ENCODE data around the gene CBFA2T3. TPM values are rescaled to one million over a fixed set of nuclear protein-coding genes. Genes with fewer than 3 reads are reported as not detected.

The CBFA2T3 gene
- polyA plus RNA-seq, 3 donors from 2014 or later: 0.49 to 0.76 TPM; not detected in 1

GRCh38 chr16:88963583-88963982, 13.4 kb downstream of the CBFA2T3 start:
- Mint-ChIP-seq H3K4me1 (peaks cover 3 to 5% of the 10 kb centered on the region in 2 donors), H3K36me3 (no peaks in the 10 kb centered on the region), H3K27me3 (ENCODE audit: low read depth in 3 of 3) (peaks cover 1 to 7% (median 6%) of the 10 kb centered on the region in 3 donors), H3K27ac (no peak overlapping the region), H3K9me3 (peaks cover 0 to 2% (median 0%) of the 10 kb centered on the region in 6 donors), H3K4me3 (no peak overlapping the region)
- no peak for DNase-seq

- Mint-ChIP-seq H3K9me3 (peaks cover 0 to 2% (median 0%) of the 10 kb centered on the region in 6 donors), H3K4me1 (peaks cover 7 to 9% of the 10 kb centered on the region in 2 donors), H3K36me3 (peaks cover 0 to under 1% (median 0%) of the 10 kb centered on the region in 3 donors), H3K4me3 (no peak overlapping the region), H3K27ac (no peak overlapping the region), H3K27me3 (ENCODE audit: low read depth in 3 of 3) (peaks cover 5 to 12% (median 6%) of the 10 kb centered on the region in 3 donors)
- no peak for DNase-seq
Observed at GRCh38 chr16:88962478-88963152, 14.4 kb downstream of the CBFA2T3 start.

DNA sequence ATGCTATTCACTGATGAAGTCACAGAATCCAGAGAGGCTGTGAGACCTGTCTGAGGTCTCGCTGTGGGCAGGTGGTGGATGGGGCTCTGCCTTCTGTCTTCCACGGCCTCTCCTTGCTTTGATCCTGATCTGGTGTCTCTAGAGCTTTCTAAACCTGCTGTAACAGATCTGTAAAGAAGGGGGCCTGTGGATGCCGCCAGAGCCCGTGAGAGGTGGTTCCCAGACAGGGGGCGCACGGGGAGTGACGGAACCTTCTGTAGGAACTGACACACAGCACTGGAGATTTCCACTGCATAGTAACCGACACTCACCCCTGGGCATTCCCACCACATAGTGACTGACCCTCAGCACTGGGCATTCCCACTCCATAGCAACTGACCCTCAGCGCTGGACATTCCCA, 16.0 kb downstream of the CBFA2T3 start:
- H3K9me3 Mint-ChIP-seq: peaks cover 0 to 2% (median 0%) of the 10 kb centered on the region in 6 donors
- H3K4me3 Mint-ChIP-seq: no peak overlapping the region
- H3K27ac Mint-ChIP-seq: no peak overlapping the region
- H3K36me3 Mint-ChIP-seq: peaks cover 0 to 3% (median 0%) of the 10 kb centered on the region in 3 donors
- peaks cover 5 to 14% (median 10%) of the 10 kb centered on the region in 3 donors for H3K27me3 Mint-ChIP-seq (ENCODE audit: low read depth in 3 of 3)
- no peak for DNase-seq
- H3K4me1 Mint-ChIP-seq: peaks cover 12 to 13% of the 10 kb centered on the region in 2 donors

- Mint-ChIP-seq H3K27ac (no peak overlapping the region), H3K4me3 (no peak overlapping the region), H3K36me3 (peaks cover 0 to 3% (median 0%) of the 10 kb centered on the region in 3 donors), H3K4me1 (peaks cover 12 to 13% of the 10 kb centered on the region in 2 donors), H3K9me3 (peaks cover 0 to 2% (median 0%) of the 10 kb centered on the region in 6 donors), H3K27me3 (ENCODE audit: low read depth in 3 of 3) (peaks cover 5 to 14% (median 9%) of the 10 kb centered on the region in 3 donors)
- no peak for DNase-seq
Observed at GRCh38 chr16:88960516-88960915, 16.5 kb downstream of the CBFA2T3 start.

DNA sequence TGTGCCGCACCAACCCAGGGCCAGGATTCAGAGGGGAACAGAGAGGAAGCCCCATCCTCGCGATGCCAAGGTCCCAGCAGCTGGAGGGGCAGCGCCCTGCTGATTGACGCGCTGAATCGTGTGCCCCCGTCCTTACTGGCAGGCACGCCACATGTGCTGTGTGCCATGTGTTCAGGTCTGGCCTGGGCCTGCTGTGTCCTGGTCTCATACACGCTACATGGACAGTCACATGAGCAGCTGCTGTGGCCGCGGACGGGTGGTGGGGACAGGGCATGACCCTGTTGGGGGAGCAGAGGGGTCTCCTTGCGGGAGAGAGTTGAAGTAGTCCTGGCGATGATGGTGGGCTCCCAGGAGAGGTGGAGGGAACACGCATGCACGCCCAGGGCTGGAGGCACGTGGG, 18.0 kb downstream of the CBFA2T3 start:
- Mint-ChIP-seq H3K9me3 (peaks cover 0 to 2% (median 0%) of the 10 kb centered on the region in 6 donors), H3K36me3 (peaks cover 0 to 3% (median 0%) of the 10 kb centered on the region in 3 donors), H3K27me3 (ENCODE audit: low read depth in 3 of 3) (peaks cover 6 to 14% (median 8%) of the 10 kb centered on the region in 3 donors), H3K4me3 (no peak overlapping the region), H3K27ac (no peak overlapping the region), H3K4me1 (peaks cover 12 to 13% of the 10 kb centered on the region in 2 donors)
- DNase-seq: no peak

GRCh38 chr16:88957887-88958577, 19.0 kb downstream of the CBFA2T3 start:
- H3K9me3 Mint-ChIP-seq: peaks cover 0 to 2% (median 0%) of the 10 kb centered on the region in 6 donors
- H3K36me3 Mint-ChIP-seq: peaks cover 0 to 3% (median 0%) of the 10 kb centered on the region in 3 donors
- peaks cover 7 to 14% (median 8%) of the 10 kb centered on the region in 3 donors for H3K27me3 Mint-ChIP-seq (ENCODE audit: low read depth in 3 of 3)
- peak in 1 of 3 donors; percentile 22 for DNase-seq
- H3K27ac Mint-ChIP-seq: peak overlapping the region in 2 of 6 donors; percentile 2 to 26
- peaks cover 12 to 13% of the 10 kb centered on the region in 2 donors for H3K4me1 Mint-ChIP-seq
- peak overlapping the region in 4 of 5 donors; percentile 20 to 66 (median 44) for H3K4me3 Mint-ChIP-seq

DNA sequence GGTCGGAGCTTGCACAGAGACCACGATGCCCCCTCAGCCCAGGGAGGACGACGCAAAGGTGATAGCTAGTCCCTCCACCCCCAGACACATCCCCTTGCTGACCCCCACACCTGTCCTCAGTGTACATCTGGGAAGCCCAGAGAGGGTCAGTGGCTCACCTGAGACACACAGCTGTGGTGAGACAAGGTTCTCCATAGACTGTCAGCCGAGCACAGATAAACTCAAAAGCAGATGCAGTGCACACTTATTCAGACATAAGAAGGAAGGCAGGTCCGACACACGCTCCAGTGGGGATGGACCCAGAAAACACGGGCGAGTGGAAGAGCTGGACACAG, 19.6 kb downstream of the CBFA2T3 start:
- H3K4me1 Mint-ChIP-seq: peaks cover 12 to 13% of the 10 kb centered on the region in 2 donors
- peak overlapping the region in 2 of 5 donors; percentile 61 to 66 for H3K4me3 Mint-ChIP-seq
- H3K9me3 Mint-ChIP-seq: peaks cover 0 to 2% (median 0%) of the 10 kb centered on the region in 6 donors
- H3K36me3 Mint-ChIP-seq: peaks cover 0 to 3% (median 0%) of the 10 kb centered on the region in 3 donors
- DNase-seq: no peak
- peak overlapping the region in 2 of 6 donors; percentile 2 to 39 for H3K27ac Mint-ChIP-seq
- peaks cover 7 to 17% (median 8%) of the 10 kb centered on the region in 3 donors for H3K27me3 Mint-ChIP-seq (ENCODE audit: low read depth in 3 of 3)

- Mint-ChIP-seq H3K4me1 (peaks cover 12 to 13% of the 10 kb centered on the region in 2 donors), H3K4me3 (peak overlapping the region in 1 of 5 donors; percentile 17), H3K27ac (no peak overlapping the region), H3K36me3 (peaks cover 0 to 3% (median 0%) of the 10 kb centered on the region in 3 donors), H3K27me3 (ENCODE audit: low read depth in 3 of 3) (peaks cover 7 to 13% (median 8%) of the 10 kb centered on the region in 3 donors), H3K9me3 (peaks cover 0 to 2% (median 0%) of the 10 kb centered on the region in 6 donors)
- DNase-seq: no peak
Observed at GRCh38 chr16:88956546-88957432, 20.2 kb downstream of the CBFA2T3 start.

DNA sequence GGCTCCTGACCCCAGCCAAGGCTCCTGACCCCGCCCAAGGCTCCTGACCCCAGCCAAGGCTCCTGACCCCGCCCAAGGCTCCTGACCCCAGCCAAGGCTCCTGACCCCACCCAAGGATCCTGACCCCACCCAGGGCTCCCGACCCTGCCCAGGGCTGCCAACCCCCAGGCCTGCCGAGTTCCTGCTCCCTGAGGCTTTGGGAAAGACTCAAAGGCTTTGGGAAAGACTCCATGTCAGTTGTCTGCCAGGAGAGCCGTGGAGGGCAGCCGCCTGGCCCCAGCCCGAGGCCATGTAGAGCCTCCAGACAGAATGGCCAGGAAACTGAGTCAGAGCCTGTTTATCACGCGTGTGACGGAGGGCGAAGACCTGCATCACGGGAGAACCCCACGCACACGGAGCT, 21.1 kb downstream of the CBFA2T3 start:
- no peak overlapping the region for H3K4me3 Mint-ChIP-seq
- peaks cover 7 to 13% (median 8%) of the 10 kb centered on the region in 3 donors for H3K27me3 Mint-ChIP-seq (ENCODE audit: low read depth in 3 of 3)
- H3K27ac Mint-ChIP-seq: no peak overlapping the region
- no peak for DNase-seq
- H3K4me1 Mint-ChIP-seq: peaks cover 12 to 13% of the 10 kb centered on the region in 2 donors
- H3K36me3 Mint-ChIP-seq: peaks cover 0 to 3% (median 0%) of the 10 kb centered on the region in 3 donors
- H3K9me3 Mint-ChIP-seq: peaks cover 0 to 2% (median 0%) of the 10 kb centered on the region in 6 donors

DNA sequence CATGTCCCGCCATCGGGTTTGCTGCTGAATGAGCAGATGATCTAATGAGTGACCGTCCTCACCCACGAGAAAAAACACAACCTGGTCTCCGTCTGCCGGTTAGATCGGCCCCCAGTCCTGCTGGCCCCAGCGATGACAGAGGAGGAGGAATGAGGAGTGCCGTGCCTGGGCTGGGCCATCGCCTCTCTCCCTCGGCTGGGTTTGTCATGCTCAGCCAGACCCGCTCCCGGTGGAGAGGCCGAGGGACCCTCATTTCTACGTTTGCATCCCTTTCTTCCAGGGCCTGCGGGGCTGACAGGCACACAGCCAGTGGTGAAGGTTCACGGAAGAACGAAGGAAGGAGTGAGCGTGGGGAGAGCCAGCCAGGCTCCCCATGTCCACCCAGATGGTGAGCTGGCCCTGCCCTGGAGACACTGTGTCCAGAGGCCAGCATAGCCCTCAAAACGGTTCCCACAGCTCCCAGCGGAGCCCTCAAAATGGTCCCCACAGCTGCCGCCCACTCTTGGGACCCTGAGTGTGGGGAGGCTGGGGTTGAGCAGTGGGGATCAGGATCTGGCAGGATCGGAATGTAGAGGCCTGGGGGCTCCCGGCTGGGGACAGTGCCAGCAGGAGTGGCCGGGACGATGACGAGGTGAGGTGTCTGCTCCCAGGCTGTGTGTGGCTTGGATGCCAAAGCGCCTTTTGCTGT, 23.9 kb downstream of the CBFA2T3 start:
- DNase-seq: no peak
- H3K36me3 Mint-ChIP-seq: peaks cover 0 to 3% (median 0%) of the 10 kb centered on the region in 3 donors
- H3K27ac Mint-ChIP-seq: no peak overlapping the region
- H3K4me3 Mint-ChIP-seq: no peak overlapping the region
- peaks cover 5 to 9% (median 6%) of the 10 kb centered on the region in 3 donors for H3K27me3 Mint-ChIP-seq (ENCODE audit: low read depth in 3 of 3)
- peaks cover 0 to 1% (median 0%) of the 10 kb centered on the region in 6 donors for H3K9me3 Mint-ChIP-seq
- H3K4me1 Mint-ChIP-seq: peaks cover 10 to 11% of the 10 kb centered on the region in 2 donors

DNA sequence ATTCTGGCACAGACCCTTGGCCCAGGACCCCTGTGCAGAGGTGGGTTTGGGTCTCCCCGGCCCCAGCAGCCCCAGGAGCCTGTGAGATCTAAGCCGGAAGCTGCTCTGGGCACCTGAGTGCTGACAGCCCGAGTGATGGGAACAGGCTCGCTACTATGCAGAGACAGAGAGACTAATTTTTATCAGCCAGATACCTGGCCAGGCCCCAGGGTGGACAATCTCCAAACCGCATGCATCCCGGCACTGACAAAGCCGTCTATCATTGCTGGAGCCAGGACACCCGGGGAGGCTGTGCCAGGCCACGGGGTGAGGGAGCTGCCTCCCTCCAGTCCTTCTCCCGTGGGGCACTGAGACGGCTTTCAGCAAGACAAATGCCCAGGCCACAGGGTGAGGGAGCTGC, 25.0 kb downstream of the CBFA2T3 start:
- H3K4me1 Mint-ChIP-seq: no peaks in the 10 kb centered on the region
- no peak for DNase-seq
- peaks cover 0 to 1% (median 0%) of the 10 kb centered on the region in 6 donors for H3K9me3 Mint-ChIP-seq
- H3K4me3 Mint-ChIP-seq: no peak overlapping the region
- H3K27me3 Mint-ChIP-seq (ENCODE audit: low read depth in 3 of 3): peaks cover 0 to 4% (median 2%) of the 10 kb centered on the region in 3 donors
- H3K36me3 Mint-ChIP-seq: no peaks in the 10 kb centered on the region
- H3K27ac Mint-ChIP-seq: no peak overlapping the region

DNA sequence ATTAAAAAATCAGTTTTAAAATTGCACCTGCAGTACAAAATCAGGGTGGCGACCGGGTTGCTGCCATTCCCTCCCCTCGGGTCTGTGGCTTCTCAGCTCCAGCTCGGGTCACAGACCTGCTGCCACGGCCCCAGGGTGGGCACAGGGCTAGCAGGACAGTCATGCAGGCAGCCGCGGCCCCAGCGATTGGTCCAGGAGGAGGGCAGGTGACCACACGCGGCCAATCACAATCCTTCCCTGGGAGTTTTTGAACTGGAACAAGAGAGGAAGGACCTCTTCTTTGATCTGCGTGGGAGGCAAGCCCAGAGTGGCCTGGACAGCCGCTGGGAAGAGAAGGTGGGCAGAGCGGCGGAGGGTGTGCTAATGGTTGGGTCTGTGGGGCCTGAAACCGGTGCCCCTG, 25.5 kb downstream of the CBFA2T3 start:
- Mint-ChIP-seq H3K27me3 (ENCODE audit: low read depth in 3 of 3) (peaks cover 1 to 4% (median 2%) of the 10 kb centered on the region in 3 donors), H3K4me1 (no peaks in the 10 kb centered on the region), H3K4me3 (no peak overlapping the region), H3K9me3 (peaks cover 0 to 1% (median 0%) of the 10 kb centered on the region in 6 donors), H3K27ac (no peak overlapping the region), H3K36me3 (no peaks in the 10 kb centered on the region)
- no peak for DNase-seq

Measured in immature natural killer cell (primary cell).